Fibroblast of gingiva (primary cell): Measurements from ENCODE around the gene TRIM6.
"Not testable (repeated sequence)": the region's sequence is repeated elsewhere in the genome, so short reads cannot be mapped to it uniquely, and the experiment has no call there.

Source experiments
- DNase-seq: peaks from one replicate; pipeline ENCODE4 v3.0.0-alpha.2; 2011; ENCODE audit warnings: low read depth

Gene TRIM6

DNA sequence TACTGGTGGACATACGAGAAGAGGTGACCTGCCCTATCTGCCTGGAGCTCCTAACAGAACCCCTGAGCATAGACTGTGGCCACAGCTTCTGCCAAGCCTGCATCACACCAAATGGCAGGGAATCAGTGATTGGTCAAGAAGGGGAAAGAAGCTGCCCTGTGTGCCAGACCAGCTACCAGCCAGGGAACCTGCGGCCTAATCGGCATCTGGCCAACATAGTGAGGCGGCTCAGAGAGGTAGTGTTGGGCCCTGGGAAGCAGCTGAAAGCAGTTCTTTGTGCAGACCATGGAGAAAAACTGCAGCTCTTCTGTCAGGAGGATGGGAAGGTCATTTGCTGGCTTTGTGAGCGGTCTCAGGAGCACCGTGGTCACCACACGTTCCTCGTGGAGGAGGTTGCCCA lies 6.9 kb downstream of the TRIM6 start:
- DNase-seq, result no peak

DNA sequence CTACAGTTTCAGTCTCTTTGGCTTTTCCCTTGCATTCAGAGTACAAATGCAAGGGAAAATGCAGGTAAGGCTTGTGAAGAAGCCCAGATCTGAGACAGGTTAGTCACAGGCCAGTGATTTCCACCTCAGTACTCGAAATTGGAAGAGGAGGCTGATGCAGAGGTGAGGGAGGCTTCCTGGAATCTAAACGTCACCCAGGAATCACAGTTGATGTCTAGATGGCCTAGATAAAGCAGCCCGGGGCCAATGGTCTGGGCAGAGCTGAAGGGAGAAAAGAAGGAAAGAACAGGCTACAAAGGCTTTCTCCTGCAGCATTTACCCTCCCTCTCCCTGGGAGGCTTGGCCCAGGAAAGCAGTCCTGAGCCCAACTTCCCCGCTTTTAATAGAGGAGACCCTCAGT lies 8.5 kb downstream of the TRIM6 start:
- no peak for DNase-seq

DNA sequence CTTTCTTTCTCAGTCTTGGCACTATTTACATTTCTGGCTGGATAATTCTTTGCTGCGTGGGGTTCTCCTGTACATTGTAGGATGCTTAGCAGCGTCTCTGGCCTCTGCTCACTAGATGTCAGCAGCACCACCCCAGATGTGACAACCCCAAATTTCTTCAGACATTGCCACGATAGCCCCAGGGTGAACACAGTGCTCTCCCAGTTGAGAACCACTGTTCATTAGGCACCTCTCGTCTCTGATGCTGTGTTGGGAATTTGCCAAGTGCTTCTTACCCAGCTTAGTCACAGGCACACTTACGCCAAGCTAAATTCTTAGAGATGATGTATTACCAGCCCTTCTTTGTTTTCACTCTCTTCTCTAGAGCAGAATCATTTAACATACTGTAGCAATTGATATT lies 9.4 kb downstream of the TRIM6 start:
- peak; percentile 64 for DNase-seq

DNA sequence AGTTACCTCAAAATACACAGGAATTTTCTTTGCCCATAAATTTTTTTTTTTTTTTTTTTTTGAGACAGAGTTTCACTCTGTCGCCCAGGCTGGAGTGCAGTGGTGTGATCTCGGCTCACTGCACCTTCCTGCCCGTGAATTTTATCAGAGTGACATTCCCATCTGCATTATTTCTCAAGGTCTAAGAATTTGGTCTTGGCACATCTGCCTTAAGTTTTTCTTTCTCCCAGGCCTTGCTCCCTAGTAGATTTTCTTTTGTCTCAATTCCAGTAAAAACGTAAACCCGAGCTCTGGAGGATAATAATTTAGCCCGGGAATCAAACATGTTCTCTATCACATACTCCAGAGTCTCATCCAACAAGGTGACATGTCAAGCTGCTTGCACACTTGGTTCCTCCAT lies 12.4 kb downstream of the TRIM6 start:
- DNase-seq, result no peak

DNA sequence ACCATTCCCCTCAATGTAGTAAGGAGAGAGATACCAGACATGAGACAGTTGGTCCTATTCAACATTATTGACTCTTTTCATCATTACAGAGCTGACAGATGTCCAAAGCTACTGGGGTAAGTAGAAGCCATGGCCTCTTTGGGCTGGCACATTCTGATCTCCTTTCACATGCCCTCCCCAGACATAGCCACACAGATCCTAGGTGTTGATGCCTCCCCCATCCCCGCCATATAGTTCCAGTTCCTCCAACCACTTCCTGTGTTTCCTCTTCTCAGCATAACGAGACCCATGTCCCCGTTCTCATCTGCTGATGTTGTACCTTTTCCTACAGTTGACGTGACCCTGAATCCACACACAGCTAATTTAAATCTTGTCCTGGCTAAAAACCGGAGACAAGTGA lies 14.0 kb downstream of the TRIM6 start:
- DNase-seq, result no peak

DNA sequence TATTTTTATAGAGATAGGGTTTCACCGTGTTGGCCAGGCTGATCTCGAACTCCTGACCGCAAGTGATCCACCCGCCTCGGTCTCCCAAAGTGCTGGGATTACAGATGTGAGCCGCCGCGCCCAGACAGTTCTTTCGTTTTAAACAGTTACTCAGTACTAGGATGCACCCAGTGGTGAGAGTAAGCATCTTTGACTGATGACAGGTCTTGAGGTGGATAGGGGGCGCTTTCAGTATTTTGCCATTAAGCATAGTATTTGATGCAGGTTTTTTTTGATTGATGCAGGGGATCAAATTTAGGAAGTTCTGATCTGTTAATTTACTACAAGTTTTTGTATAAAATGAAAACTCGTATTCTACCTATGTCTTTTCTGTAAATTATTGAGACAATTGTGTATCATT lies 15.2 kb downstream of the TRIM6 start:
- DNase-seq, result no peak

DNA sequence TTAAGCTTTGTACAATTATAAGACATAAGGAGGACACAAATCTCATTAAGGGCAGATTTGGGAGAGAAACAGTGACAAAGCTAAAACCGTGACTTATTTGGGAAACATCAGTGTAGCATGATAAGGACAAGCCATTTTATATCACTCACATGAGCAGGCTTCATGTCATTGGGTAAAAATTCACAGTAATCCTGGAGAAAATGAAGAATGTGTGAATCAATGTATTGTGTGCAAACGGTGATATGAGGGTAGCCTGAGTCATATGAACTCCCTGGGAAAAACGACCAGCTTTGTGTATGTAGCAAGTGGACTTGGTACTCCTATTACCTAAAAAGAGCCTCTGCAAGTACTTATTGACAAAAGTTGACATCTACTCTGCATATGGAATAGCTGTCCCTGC lies 22.4 kb downstream of the TRIM6 start:
- DNase-seq, result no peak

DNA sequence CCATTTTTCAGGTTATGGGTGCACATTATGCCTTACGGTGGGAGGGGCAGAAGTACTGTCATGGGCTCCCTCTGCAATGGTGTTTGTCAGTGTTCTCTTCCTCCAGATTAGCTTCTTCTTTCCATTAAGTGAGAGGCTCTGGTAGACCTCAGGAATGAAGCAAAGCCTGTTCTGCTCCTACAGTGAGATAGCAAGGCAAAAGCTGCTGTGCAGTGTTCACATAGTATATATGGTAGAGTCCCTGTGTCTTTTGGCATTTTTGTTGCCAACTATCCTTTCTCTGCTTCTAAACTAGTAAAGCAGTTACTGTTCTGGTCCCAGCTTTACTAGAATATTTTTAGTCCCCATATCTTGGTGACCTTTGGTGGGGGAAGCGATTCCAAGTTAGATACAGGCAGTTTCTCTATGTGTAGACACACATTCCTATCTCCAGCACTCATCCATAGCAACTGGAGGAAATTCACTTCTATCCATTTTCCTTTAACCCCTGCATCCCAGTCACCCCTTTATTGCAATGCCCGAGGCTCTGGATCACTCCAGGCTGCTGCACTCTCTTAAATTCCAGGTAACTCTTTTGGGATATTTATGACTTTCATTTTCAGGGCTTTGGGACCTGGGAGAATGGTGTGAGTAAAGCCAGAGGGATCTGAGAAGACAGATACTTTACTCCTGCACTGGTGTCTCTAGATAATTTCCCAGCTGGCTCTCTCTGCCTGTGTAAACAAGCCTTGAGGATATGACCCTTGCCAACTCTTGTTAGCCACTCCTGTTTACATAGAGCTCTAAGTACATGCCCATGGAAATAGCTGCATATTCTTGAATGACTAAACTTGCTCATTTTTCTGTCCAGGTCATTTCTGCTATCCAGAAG lies 24.4 kb downstream of the TRIM6 start:
- peak; percentile 80 for DNase-seq

DNA sequence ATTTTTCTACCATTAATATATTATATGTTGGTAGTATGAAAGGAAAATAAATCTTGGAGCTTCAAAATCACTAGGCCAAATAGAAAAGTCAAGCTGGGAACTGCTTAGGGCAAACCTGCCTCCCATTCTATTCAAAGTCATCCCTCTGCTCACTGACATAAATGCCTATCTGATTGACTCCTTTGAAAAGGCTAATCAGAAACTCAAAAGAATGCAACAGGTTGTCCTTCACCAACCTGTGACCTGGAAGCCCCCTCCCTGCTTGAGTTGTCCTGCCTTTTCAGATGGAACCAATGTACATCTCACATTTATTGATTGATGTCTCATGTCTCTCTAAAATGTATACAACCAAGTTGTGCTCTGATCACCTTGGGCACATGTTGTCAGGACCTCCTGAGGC lies 25.1 kb downstream of the TRIM6 start:
- no peak for DNase-seq

DNA sequence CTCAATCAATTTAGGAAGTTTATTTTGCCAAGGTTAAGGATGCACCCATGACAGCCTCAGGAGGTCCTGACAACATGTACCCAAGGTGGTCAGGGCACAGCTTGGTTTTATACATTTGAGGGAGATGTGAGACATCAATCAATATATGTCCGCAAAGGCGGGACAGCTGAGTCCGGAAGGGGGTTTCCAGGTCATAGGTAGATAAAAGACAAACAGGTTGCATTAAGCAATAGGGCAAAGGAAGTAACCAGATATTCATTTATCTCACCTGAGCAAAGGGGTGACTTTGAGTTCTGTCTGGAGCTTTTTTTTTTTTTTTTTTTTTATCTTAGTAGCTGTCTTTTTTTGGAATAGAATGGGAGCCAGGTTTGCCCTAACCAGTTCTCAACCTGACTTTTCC lies 26.4 kb downstream of the TRIM6 start:
- DNase-seq, result no peak

DNA sequence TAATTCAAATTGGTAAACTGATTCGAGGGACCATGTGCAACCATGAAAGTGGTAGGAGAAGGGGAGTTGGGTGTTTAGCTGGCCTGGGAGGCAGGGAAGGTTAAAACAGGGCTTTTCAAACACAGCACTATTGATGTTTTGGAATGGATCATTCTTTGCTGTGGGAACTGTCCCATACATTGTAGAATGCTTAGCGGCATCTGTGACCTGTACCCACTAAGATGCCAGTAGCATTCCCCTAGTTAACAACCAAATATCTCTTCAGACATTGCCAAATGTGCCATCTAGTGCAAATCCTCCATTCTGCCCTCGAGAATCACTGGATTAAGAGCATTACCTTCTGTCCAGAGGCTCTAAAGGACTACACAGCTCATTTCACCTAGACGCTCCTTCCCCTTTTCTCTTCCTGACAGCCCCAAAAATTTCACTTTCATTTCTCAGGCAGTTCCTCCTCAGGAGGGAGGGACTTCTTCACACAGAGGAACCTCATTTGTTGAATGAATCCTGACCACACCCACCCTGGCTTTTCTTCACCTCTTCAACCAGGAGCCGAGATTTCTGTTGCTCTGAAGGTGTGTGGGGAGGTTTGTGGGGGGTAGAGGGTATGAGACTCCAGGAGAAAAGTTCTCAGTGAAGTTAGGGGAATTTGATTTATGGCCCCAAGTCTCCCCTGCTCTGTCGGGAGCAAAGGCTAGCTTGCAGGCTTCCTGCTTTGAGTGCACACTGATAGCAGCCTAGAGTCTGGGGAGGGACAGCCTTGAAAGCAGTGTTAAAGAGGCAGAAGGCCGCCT lies 28.2 kb downstream of the TRIM6 start, which contains the start of gene TRIM34:
Gene TRIM34 (plus strand): TSS at position 513 of the 791 bp plus-strand sequence. CDS start 7,331 bp downstream, outside the sequence.
- peak; percentile 46 for DNase-seq

DNA sequence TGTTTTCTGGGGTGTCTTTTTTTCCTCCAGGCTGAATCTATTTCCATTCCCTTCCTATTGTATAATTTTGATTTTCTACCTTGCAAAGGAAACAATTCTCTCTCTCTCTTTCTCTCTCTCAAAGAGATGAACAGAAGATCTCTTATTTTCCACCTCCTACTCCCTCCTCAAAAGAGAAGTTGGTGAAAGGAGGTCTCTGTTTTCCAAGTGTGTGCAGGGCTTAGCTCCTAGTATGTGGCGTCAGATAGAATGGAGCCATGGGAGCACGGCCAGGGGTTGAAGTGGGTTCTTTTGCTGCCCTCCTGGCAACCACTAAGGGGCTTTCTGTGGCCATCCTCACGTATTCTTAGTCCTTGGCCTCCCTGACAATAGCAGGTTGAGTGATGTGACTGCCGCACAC lies 28.8 kb downstream of the TRIM6 start:
- DNase-seq, result no peak

DNA sequence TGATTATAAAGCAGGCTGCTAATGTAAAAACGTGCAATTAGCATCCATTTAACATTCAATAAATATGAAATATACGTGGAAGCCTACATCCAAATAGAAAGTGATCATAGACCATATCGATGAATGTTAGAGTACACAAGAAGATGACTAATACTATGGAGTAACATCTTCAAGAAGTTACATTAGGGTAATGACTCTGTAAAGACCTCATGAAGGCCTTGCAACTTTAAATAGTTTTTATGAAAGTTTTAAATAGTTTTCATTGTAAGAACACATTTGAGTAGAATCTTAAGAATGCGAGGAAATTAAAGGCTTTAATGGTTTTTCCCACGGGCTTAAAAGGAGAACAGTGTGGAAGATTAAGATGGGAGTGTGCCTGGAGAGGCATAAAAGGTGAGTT lies 29.8 kb downstream of the TRIM6 start:
- peak; percentile 30 for DNase-seq

DNA sequence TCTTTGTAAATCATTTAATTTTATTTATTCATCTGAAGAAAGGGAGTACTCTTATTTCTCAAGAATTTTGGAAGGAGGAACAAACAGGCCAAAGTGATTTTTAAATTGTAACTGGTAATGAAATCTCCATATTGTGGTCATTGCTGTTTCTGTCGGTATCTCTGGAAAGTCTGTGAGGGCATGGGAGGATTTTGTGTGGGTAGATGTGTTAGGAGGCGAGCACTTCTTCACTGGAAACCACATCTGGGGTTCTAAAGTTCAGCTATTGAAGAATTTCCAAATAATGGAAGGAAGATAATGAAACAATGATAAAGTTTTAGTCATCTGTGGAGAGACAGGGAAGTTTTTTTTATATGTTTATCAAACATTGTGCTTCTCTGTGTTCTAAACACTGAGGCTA lies 35.0 kb downstream of the TRIM6 start:
- DNase-seq, result no peak

DNA sequence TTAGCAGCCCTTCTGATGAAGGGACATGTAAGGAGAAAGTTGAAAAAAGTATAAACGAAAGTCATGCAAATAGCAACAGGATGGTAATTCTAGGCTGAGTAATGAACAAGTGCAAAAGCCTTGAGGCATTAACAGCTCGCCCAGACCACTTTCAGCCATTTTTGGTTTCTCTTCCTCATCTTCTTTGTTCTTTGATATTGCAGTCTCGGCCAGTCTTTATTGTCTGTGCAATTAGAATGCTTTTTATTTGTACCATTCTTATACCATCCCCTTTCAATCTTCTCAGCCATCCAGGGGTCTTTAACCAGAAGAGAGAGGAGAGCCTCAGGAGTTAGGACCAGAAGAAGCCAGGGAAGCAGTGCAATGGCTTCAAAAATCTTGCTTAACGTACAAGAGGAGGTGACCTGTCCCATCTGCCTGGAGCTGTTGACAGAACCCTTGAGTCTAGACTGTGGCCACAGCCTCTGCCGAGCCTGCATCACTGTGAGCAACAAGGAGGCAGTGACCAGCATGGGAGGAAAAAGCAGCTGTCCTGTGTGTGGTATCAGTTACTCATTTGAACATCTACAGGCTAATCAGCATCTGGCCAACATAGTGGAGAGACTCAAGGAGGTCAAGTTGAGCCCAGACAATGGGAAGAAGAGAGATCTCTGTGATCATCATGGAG lies 35.7 kb downstream of the TRIM6 start:
- no peak for DNase-seq

DNA sequence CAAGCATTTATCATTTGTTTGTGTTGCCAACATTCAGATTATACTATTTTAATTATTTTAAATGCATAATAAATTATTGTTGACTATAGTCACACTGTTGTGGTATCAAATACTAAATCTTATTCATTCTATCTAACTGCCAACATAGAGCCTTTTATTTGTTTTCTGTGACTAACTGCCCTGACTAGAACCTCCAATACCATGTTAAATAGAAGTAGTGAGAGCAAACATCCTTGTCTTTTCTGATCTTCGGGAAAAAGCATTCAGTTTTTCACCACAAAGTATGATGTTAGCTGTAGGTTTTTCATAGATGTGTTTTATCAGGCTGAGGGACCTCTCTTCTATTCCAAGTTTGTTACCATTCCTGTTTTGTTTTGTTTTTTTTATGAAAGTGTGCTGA lies 43.5 kb downstream of the TRIM6 start:
- DNase-seq, result no peak

DNA sequence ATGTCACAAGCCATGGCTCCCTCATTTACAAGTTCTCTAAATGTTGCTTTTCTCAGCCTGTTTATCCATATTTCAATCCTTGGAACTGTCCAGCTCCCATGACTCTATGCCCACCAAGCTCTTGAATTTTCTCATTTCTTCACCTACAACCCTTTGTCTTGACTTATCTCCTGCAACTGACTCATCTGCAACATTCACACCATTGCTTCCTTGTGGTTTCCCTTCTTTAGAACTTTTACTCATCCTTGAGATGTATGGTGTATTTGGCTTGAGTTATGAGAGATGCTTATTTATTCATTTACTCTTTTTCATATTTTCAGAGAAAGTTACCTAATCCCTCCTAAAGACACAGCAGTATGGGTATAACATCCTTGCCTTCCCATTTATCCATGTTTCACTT lies 47.1 kb downstream of the TRIM6 start:
- DNase-seq, result no peak

DNA sequence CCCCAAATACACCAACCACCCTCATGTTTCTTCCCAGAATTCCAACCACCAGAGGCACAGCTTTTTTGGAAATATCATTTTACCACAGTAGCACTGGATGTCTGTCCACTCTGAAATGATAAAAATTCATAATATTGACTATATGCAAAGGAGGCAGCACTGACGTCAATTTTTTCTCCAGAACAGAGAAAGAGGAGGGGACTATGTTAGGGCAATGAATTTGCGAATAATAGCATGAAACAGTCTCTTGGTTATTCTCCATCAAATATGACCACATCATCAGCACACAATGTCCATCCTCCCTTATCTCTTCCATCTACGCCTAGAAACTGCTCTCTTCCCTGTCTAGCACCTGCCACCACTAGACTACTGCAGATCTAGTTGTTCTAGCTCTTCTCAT lies 49.7 kb downstream of the TRIM6 start:
- no peak for DNase-seq

DNA sequence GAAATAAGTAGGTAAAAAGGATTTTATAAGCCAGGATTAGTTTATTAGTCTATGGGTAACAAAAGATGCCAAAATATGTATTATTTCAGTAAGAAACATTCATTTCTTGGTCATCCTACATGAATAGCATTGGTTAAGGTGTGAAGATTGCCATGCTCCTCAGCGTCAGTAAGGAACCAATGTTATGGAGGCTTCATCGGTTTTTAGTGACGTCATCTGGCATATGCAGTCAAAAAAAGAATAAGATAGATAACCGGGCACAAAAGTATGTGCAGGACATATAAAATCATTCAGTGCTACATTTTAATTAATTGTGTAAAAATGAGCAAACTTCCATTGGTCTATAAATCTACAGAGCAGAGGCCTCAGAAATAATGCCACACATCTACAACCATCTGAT lies 59.0 kb downstream of the TRIM6 start:
- DNase-seq, result no peak

DNA sequence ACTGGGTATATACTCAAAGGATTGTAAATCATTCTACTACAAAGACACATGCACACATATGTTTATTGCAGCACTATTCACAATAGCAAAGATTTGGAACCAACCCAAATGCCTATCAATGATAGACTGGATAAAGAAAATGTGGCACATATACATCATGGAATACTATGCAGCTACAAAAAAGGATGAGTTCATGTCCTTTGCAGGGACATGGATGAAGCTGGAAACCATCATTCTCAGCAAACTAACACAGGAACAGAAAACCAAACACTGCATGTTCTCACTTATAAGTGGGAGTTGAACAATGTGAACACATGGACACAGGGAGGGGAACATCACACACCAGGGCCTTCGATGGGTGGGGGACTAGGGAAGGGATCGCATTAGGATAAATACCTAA lies 60.5 kb downstream of the TRIM6 start:
- not testable (repeated sequence) for DNase-seq

DNA sequence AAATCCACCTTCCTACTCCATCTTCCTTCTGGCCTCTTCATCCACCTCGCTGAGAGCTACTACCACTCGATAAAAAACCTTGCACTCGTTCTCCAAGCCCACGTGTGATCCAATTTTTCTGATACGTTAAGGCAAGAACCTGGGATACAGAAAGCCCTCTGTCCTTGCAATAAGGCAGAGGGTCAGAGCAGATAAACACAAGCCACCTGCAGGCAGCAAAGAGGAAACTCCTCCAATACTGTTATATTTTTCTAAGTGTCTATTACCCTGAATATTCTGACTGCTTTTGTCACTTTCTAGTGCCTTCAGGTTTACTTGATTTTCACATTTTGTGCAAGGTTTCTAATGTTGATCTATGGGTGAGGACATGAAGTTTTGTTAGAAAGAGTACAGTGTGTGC lies 61.9 kb downstream of the TRIM6 start:
- DNase-seq, result no peak
